GM12891 (cell line): ENCODE measurements around the gene ROBO1.
"Not testable (repeated sequence)": the region's sequence is repeated elsewhere in the genome, so short reads cannot be mapped to it uniquely, and the experiment has no call there.

Source experiments
- DNase-seq: peaks from one replicate; pipeline ENCODE4 v3.0.0; 2011; ENCODE audit warnings: low spot score; ENCODE audit not compliant: insufficient read length
- FAIRE-seq: peaks from 2 replicates; lab custom pipeline; 2011; peaks lifted over from hg19 to GRCh38; lab: Jason Lieb, UNC
- PAX5 ChIP-seq: IDR thresholded peaks from 2 replicates; pipeline ENCODE4 v1.6.1; 2011; ENCODE audit warnings: low read length, moderate library complexity, mild to moderate bottlenecking; ENCODE audit not compliant: insufficient read depth, severe bottlenecking
- POLR2A ChIP-seq: IDR thresholded peaks from 2 replicates; pipeline ENCODE4 v1.6.1; 2011; ENCODE audit warnings: low read depth, low read length, control low read depth
- POLR2AphosphoS5 ChIP-seq: IDR thresholded peaks from 2 replicates; pipeline ENCODE4 v1.6.1; 2011; ENCODE audit warnings: low read depth, low read length, control low read depth
- POU2F2 ChIP-seq: IDR thresholded peaks from 2 replicates; pipeline ENCODE4 v1.6.1; 2011; ENCODE audit warnings: low read depth, mild to moderate bottlenecking, control low read depth, low read length, moderate library complexity
- SPI1 ChIP-seq: IDR thresholded peaks from 2 replicates; pipeline ENCODE4 v1.6.1; 2011; ENCODE audit warnings: low read depth, low read length, control low read depth
- TAF1 ChIP-seq: IDR thresholded peaks from 2 replicates; pipeline ENCODE4 v1.6.1; 2011; ENCODE audit warnings: low read depth, low read length, control low read depth

ROBO1 gene

DNA sequence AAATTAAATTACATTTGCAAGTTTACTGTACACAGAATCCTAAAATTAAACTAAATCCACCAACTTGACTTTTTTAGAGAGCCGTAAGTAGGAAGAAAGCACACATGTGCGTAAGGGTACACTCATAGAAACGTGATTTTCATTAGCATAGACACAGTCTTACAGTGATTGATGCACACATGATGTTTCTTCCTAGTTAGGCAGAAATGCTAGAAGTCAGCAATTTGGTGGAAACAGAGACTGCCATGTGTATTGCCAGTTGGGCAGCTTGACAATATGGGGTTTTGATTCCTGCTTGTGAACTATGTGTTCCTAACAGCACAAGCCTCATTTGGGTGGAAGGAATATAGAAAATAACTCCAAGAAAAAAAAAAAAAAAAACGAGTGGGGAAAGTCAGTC, 878.5 kb downstream of the ROBO1 start:
- DNase-seq: no peak
- TF ChIP-seq TAF1 (no peak), PAX5 (no peak), POLR2A (no peak)
- FAIRE-seq: no peak

- TF ChIP-seq POU2F2 (no peak), POLR2A (no peak), SPI1 (no peak), PAX5 (no peak), TAF1 (no peak), POLR2AphosphoS5 (no peak)
- no peak for FAIRE-seq
- no peak for DNase-seq
These were observed 879.2 kb downstream of the ROBO1 start for GRCh38 chr3:78888635-78889034.

GRCh38 chr3:78887547-78888011, 880.2 kb downstream of the ROBO1 start:
- TF ChIP-seq SPI1: peak; percentile 53
- no peak for TF ChIP-seq POLR2AphosphoS5
- no peak for TF ChIP-seq POU2F2
- FAIRE-seq (peak; percentile 48), DNase-seq (no peak)

DNA sequence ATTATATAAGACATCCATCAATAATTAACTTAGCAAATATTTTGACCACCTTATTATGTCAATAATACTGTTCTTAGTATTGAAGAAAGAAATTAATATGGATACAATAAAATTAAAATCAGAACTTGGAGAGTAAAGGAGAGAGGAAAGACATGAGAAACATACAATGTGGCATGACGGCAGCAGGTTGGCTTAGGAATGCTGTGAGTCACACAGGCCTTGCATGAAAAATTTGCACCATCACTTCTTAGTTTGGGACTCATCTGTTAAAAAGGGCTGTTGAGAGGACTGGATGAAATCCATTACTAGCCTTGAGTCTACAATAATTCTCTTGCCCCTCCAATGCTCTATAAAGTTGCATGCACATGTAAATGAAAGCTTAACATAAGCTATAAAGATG, 880.8 kb downstream of the ROBO1 start:
- FAIRE-seq: no peak
- DNase-seq: no peak
- TF ChIP-seq PAX5 (no peak), SPI1 (no peak), TAF1 (no peak), POLR2AphosphoS5 (no peak), POLR2A (no peak)

GRCh38 chr3:78884567-78884966, 883.2 kb downstream of the ROBO1 start:
- not testable (repeated sequence) for FAIRE-seq, DNase-seq

- DNase-seq: no peak
- no peak for FAIRE-seq
- no peak for TF ChIP-seq POLR2A
- TF ChIP-seq POLR2AphosphoS5: no peak
These were observed 885.5 kb downstream of the ROBO1 start for GRCh38 chr3:78882251-78882650.

GRCh38 chr3:78881501-78881900, 886.3 kb downstream of the ROBO1 start:
- FAIRE-seq (no peak), DNase-seq (no peak)
- TF ChIP-seq POU2F2 (no peak), PAX5 (no peak), POLR2AphosphoS5 (no peak), TAF1 (no peak), SPI1 (no peak), POLR2A (no peak)

- DNase-seq: no peak
- no peak for TF ChIP-seq TAF1
- no peak for TF ChIP-seq PAX5
- TF ChIP-seq SPI1: no peak
- no peak for TF ChIP-seq POU2F2
- no peak for TF ChIP-seq POLR2A
- no peak for TF ChIP-seq POLR2AphosphoS5
- no peak for FAIRE-seq
These were observed 887.0 kb downstream of the ROBO1 start for GRCh38 chr3:78880603-78881461.

DNA sequence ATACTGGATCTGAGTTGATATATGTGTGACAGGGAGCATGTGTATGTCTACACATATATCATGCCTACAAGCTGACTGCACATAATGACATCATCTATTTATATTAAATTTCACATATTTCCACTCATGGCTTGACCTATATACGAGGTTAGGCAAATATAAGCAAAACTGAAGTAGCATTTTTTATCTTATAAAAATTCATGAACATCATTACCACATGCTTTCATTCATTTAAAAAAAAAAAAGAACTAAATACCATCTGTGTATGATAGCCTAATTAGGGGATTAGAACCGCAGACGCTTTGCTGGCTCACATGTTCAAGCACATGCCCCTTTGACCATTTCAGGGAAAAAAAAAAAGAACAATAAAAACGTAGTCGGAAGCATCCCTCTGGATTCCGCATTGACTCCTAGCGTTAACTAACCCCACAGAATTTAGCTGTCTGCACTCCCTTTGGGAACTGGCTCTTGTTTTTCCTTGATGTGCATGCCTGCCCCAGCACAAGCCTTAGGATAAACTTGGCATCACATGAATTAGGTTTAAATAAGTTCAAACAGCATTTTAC, 888.4 kb downstream of the ROBO1 start:
- no peak for TF ChIP-seq POLR2AphosphoS5
- TF ChIP-seq TAF1: no peak
- TF ChIP-seq POU2F2: no peak
- TF ChIP-seq SPI1: no peak
- DNase-seq: no peak
- FAIRE-seq: no peak

GRCh38 chr3:78878789-78879188, 889.0 kb downstream of the ROBO1 start:
- TF ChIP-seq TAF1 (no peak), POLR2A (no peak), PAX5 (no peak), SPI1 (no peak), POLR2AphosphoS5 (no peak), POU2F2 (no peak)
- FAIRE-seq (no peak), DNase-seq (no peak)

GRCh38 chr3:78878011-78878410, 889.8 kb downstream of the ROBO1 start:
- no peak for DNase-seq
- TF ChIP-seq PAX5 (no peak), POLR2AphosphoS5 (no peak), TAF1 (no peak), POLR2A (no peak), SPI1 (no peak), POU2F2 (no peak)
- FAIRE-seq: no peak
